ENCODE measurements around the gene LRIT2. TPM values are rescaled to one million over a fixed set of nuclear protein-coding genes. Genes with fewer than 3 reads are reported as not detected.

Gene LRIT2, protein sequence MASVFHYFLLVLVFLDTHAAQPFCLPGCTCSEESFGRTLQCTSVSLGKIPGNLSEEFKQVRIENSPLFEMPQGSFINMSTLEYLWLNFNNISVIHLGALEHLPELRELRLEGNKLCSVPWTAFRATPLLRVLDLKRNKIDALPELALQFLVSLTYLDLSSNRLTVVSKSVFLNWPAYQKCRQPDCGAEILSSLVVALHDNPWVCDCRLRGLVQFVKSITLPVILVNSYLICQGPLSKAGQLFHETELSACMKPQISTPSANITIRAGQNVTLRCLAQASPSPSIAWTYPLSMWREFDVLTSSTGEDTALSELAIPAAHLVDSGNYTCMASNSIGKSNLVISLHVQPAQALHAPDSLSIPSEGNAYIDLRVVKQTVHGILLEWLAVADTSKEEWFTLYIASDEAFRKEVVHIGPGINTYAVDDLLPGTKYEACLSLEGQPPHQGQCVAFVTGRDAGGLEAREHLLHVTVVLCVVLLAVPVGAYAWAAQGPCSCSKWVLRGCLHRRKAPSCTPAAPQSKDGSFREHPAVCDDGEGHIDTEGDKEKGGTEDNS
- not detected in 5 replicates for total RNA-seq (2022; extraction: Qiagen RNA extraction; ENCODE audit: low read depth)

GRCh38 chr10:84225427-84226173 lies at the start of gene LRIT2:
LRIT2 (minus strand) TSS chr10:84225544; CDS start chr10:84225520, 24 bp downstream.

GRCh38 chr10:84244651-84245270 lies 19.4 kb upstream of the LRIT2 start, which contains the start of gene RGR:
RGR (plus strand) TSS chr10:84245053; CDS start chr10:84245091, 38 bp downstream.

DNA sequence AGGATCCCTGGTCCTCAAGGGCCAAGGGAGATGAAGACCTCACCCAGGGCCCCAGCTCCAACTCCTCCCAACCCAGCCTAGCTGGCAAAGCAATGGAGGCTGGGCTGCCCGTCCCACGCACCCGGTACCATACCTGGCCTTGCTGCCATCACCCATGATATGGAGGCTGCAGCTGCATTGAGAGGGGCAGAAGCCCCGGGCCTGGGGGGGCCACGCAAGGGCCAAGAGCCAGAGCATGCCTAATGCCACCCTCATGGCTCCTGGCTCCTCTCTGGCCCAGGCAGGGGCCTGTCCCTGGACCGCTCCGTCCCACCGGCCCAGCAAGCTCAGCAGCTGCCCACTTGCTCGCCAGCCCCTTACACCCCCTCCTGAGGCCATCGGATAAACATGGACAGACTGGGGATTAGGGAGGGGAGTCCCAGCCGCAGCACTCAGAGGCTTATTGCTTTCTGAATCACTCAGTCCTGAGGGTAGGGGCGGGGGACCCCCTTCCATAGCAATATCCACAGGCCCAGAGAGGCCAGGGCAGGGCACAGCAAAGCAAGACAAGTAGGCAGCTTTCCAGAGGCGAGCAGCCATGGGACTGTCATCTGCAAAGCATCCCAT lies 15.9 kb upstream of the LRIT2 start, which contains the start of gene LRIT1:
Gene LRIT1 (minus strand): TSS at position 362 of the 606 bp plus-strand sequence. CDS start 107 bp downstream, at position 255.

DNA sequence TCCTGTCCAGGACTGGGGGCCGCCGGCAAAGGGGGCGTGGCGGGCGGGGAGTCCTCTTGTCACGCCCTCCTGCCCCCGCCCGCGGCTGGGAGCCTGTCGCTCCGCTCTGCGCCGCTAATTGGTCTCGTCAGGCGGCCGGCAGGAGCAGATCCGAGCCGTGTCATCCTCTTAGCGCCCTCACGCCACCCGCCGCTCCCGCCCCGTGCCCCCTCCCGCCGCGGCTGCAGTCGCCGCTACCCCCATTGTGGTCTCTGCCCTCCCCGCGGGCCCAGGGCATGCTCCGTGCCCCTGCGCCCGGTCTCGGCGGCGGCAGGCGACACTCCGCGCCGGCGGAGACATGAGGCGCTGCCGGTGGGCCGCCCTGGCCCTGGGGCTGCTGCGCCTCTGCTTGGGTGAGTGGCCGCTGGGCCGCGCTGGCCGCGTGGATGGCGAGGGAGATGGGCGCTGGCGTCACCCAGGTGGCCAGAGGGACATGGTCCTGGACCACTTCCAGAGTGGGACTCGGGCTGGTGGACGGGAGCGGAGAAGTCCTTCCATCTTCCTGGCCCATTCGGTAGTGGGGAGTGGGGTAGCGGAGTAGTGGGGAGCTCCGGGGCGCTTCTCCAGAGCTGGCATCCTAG lies 30.8 kb downstream of the LRIT2 start, which contains the start of gene CDHR1:
Gene CDHR1 (plus strand): TSS at position 114 of the 620 bp plus-strand sequence. CDS start 224 bp downstream, at position 338.

DNA sequence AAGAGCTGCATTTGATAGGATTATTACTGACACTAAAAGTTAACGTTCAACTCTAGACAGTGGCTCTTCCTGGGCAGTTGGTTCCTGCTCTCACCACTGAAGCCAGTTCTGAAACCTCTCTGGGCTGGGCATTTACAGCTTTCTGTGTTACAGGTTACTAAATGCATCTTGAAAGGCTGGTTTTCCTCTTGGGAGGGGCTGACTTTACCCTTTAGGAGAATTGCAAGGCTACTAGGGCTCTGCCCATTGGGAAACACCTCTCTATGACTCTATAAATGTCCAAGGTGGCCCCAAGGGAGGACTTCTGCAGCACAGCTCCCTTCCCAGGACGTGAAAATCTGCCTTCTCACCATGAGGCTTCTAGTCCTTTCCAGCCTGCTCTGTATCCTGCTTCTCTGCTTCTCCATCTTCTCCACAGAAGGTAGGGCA lies 51.8 kb downstream of the LRIT2 start, which contains the start of gene GPR15LG:
Gene GPR15LG (plus strand): TSS at position 301 of the 429 bp plus-strand sequence. CDS start 51 bp downstream, at position 352.

Other genes with a start within 250 kb of the LRIT2 start
- 184 to 216 TPM (median 196 TPM) in 5 replicates for gene GHITM, start 86.0 kb downstream of the LRIT2 start, total RNA-seq (2022; extraction: Qiagen RNA extraction; ENCODE audit: low read depth)
- not detected in 5 replicates for gene GPR15LG, start 51.7 kb downstream of the LRIT2 start, total RNA-seq (2022; extraction: Qiagen RNA extraction; ENCODE audit: low read depth)
- 0.06 to 0.14 TPM (median 0.10 TPM) in 4 of 5 replicates, not detected in the other for gene CDHR1, start 31.0 kb downstream of the LRIT2 start, total RNA-seq (2022; extraction: Qiagen RNA extraction; ENCODE audit: low read depth)
- not detected in 5 replicates for gene LRIT1, start 16.0 kb upstream of the LRIT2 start, total RNA-seq (2022; extraction: Qiagen RNA extraction; ENCODE audit: low read depth)
- not detected in 5 replicates for gene RGR, start 19.5 kb upstream of the LRIT2 start, total RNA-seq (2022; extraction: Qiagen RNA extraction; ENCODE audit: low read depth)
- gene CCSER2, start 103.0 kb upstream of the LRIT2 start, total RNA-seq (2022; extraction: Qiagen RNA extraction; ENCODE audit: low read depth): 9.4 to 12.6 TPM (median 11.0 TPM) in 5 replicates